Measurements from ENCODE around the gene AP1S3.

The AP1S3 gene

GRCh38 chr2:223846515-223846914, 9.1 kb upstream of the AP1S3 start (continued):
- TF ChIP-seq ZNF184 (tag by site-specific recombination; IDR thresholded peaks at IDR 0.05) (no peak), ZNF521 (tag by site-specific recombination; IDR thresholded peaks at IDR 0.05) (no peak), BCL11B (tag by site-specific recombination; IDR thresholded peaks at IDR 0.05; ENCODE audit: low read depth) (no peak), ZNF112 (tag by site-specific recombination; IDR thresholded peaks at IDR 0.05) (no peak), PRDM10 (tag by site-specific recombination; IDR thresholded peaks at IDR 0.05) (0 out of 2 replicates have a peak, but pooled peaks have one; percentile 13), ZNF140 (tag by site-specific recombination; IDR thresholded peaks at IDR 0.05) (no peak), ZNF223 (tag by site-specific recombination; IDR thresholded peaks at IDR 0.05) (no peak), ZNF549 (tag by site-specific recombination; IDR thresholded peaks at IDR 0.05) (no peak), MYNN (tag by site-specific recombination; IDR thresholded peaks at IDR 0.05; ENCODE audit: borderline replicate concordance) (no peak), ZNF2 (tag by site-specific recombination; IDR thresholded peaks at IDR 0.05) (no peak), ZNF335 (tag by site-specific recombination; conservative IDR thresholded peaks at IDR 0.05) (0 out of 2 replicates have a peak, but pooled peaks have one; percentile 24), INSM2 (tag by site-specific recombination; IDR thresholded peaks at IDR 0.05) (peak; percentile 69), YY1 (tag by site-specific recombination; IDR thresholded peaks at IDR 0.05) (no peak), ZNF776 (tag by site-specific recombination; IDR thresholded peaks at IDR 0.05; ENCODE audit: borderline replicate concordance) (no peak), HOXC10 (CRISPR knock-in tag; IDR thresholded peaks at IDR 0.05) (no peak), ZNF394 (tag by site-specific recombination; IDR thresholded peaks at IDR 0.05; ENCODE audit: borderline replicate concordance) (peak; percentile 47; the same call in 1 of the 2 replicates), ZBTB8A (tag by site-specific recombination; IDR thresholded peaks at IDR 0.05) (no peak), ZNF501 (tag by site-specific recombination; IDR thresholded peaks at IDR 0.05) (no peak), ZNF37A (tag by site-specific recombination; IDR thresholded peaks at IDR 0.05) (no peak), ZNF571 (tag by site-specific recombination; IDR thresholded peaks at IDR 0.05) (no peak), ZNF707 (tag by site-specific recombination; IDR thresholded peaks at IDR 0.05) (no peak), ZBTB6 (tag by site-specific recombination; IDR thresholded peaks at IDR 0.05) (no peak), ZEB2 (tag by site-specific recombination; IDR thresholded peaks at IDR 0.05) (peak; percentile 82), ZNF518A (tag by site-specific recombination; conservative IDR thresholded peaks at IDR 0.05; ENCODE audit: low read depth) (0 out of 2 replicates have a peak, but pooled peaks have one; percentile 12), ZNF473 (tag by site-specific recombination; IDR thresholded peaks at IDR 0.05) (no peak), TSHZ1 (tag by site-specific recombination; IDR thresholded peaks at IDR 0.05; ENCODE audit: borderline replicate concordance) (no peak), ZNF747 (tag by site-specific recombination; IDR thresholded peaks at IDR 0.05) (no peak)

Data from HEK293 (cell line).